HG03039 (cell line): Measurements from ENCODE around the gene MYO18A.
"Not testable (repeated sequence)": the region's sequence is repeated elsewhere in the genome, so short reads cannot be mapped to it uniquely, and the experiment has no call there.

Source experiments
- ATAC-seq: cut with Tn5 transposase; IDR thresholded peaks from one replicate; pipeline ENCODE4 v1.9.1; 2021; ENCODE audit warnings: mild to moderate bottlenecking, moderate library complexity; ENCODE audit not compliant: unreplicated experiment

MYO18A gene

GRCh38 chr17:29180034-29180787 lies at the start of gene MYO18A:
TSS of gene MYO18A (minus strand) at chr17:29180398. CDS start at chr17:29166940, 13,458 bp downstream.
- no peak for ATAC-seq

GRCh38 chr17:29225396-29225795 lies 45.2 kb upstream of the MYO18A start:
- no peak for ATAC-seq

- not testable (repeated sequence) for ATAC-seq
Observed at GRCh38 chr17:29221338-29221737, 41.1 kb upstream of the MYO18A start.

GRCh38 chr17:29219378-29220047 lies 39.3 kb upstream of the MYO18A start:
- ATAC-seq = no peak

- ATAC-seq = no peak
Observed at GRCh38 chr17:29216856-29217255, 36.7 kb upstream of the MYO18A start.

GRCh38 chr17:29216181-29216580 lies 36.0 kb upstream of the MYO18A start:
- ATAC-seq = no peak

GRCh38 chr17:29215717-29216116 lies 35.5 kb upstream of the MYO18A start:
- no peak for ATAC-seq

GRCh38 chr17:29215174-29215573 lies 35.0 kb upstream of the MYO18A start:
- no peak for ATAC-seq

GRCh38 chr17:29214215-29215146 lies 34.3 kb upstream of the MYO18A start:
- no peak for ATAC-seq

- ATAC-seq = no peak
Observed at GRCh38 chr17:29212681-29213121, 32.5 kb upstream of the MYO18A start.

- no peak for ATAC-seq
Observed at GRCh38 chr17:29212094-29212631, 32.0 kb upstream of the MYO18A start.

GRCh38 chr17:29210879-29211278 lies 30.7 kb upstream of the MYO18A start:
- no peak for ATAC-seq

- ATAC-seq = no peak
Observed at GRCh38 chr17:29209073-29209472, 28.9 kb upstream of the MYO18A start.

GRCh38 chr17:29207975-29208374 lies 27.8 kb upstream of the MYO18A start:
- ATAC-seq = no peak

GRCh38 chr17:29205047-29205446 lies 24.8 kb upstream of the MYO18A start:
- no peak for ATAC-seq

GRCh38 chr17:29204068-29204804 lies 24.0 kb upstream of the MYO18A start:
- ATAC-seq = not testable (repeated sequence)

- ATAC-seq = no peak
Observed at GRCh38 chr17:29197516-29198272, 17.5 kb upstream of the MYO18A start.

- ATAC-seq = no peak
Observed at GRCh38 chr17:29196769-29197515, 16.7 kb upstream of the MYO18A start.
